COLO668 (cell line): ENCODE results near the gene SFXN2.

Source experiments
- DNase-seq: peaks from one replicate; lab custom pipeline; 2025; ENCODE audit not compliant: unreplicated experiment; lab: John Stamatoyannopoulos, UW

SFXN2 gene

GRCh38 chr10:102775201-102775934 is 60.9 kb downstream of the SFXN2 start:
- DNase-seq = no peak

- DNase-seq = no peak
Observed at GRCh38 chr10:102775935-102776669, 61.7 kb downstream of the SFXN2 start.

GRCh38 chr10:102776779-102777456 is 62.5 kb downstream of the SFXN2 start:
- DNase-seq = no peak

GRCh38 chr10:102777711-102778453 is 63.4 kb downstream of the SFXN2 start:
- DNase-seq = no peak

GRCh38 chr10:102778781-102779180 is 64.3 kb downstream of the SFXN2 start:
- DNase-seq = no peak

- DNase-seq = no peak
Observed at GRCh38 chr10:102779680-102780526, 65.5 kb downstream of the SFXN2 start.

GRCh38 chr10:102780527-102780808 is 66.0 kb downstream of the SFXN2 start:
- DNase-seq = no peak

GRCh38 chr10:102781090-102781920 is 66.9 kb downstream of the SFXN2 start:
- no peak for DNase-seq

- DNase-seq = no peak
Observed at GRCh38 chr10:102781921-102782557, 67.6 kb downstream of the SFXN2 start.

GRCh38 chr10:102782673-102783551 is 68.5 kb downstream of the SFXN2 start:
- no peak for DNase-seq

- DNase-seq = no peak
Observed at GRCh38 chr10:102783568-102783967, 69.1 kb downstream of the SFXN2 start.

- DNase-seq = no peak
Observed at GRCh38 chr10:102785818-102786217, 71.4 kb downstream of the SFXN2 start.

GRCh38 chr10:102791754-102792395 is 77.4 kb downstream of the SFXN2 start:
- no peak for DNase-seq
